GM11168 (cell line): ENCODE measurements around the gene SSTR1.

Experiments
- in situ Hi-C: fragments of 300-500 bp; cut with MboI; formaldehyde crosslinking; loops from one replicate; pipeline ENCODE4 v1.12.0; 2022; ENCODE audit warnings: low sequenced_read_pairs; ENCODE audit not compliant: unreplicated experiment

The SSTR1 gene

DNA sequence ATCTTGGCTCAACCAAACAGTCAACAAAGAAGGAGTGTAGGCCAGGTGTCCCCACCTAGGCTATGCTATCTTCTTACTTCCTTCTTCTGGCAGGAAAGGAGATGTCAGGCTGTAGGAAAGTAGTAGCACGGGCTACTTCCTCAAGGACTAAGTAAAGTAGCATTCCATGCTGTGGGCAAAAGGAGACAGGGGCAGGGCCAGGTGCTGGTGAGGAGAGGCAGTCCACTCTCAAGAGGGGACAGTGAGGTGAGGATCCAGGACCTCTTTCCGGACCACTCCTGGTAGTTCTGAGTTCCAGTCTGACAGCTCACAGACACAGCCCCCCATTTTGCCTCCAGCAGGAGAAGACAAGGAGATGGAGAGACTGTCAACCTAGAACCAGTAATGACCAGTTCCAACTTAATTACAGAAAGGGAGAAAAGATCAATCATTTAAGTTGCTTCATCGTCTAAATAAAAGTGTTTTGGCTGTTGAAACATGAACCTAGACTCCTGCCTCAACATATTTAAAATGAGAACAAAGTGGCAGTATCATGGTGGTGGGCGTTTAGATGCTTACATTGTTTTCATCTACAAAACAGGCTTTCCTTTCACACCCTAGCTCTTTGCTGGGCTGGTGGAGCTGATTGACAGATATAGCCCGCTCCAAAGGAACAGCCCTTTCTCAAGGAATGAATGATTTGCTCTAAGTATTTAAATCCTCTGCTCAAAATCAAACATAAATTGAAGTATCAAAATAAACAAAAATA is 5.1 kb upstream of the SSTR1 start:
- in situ Hi-C loops = no loop called here

DNA sequence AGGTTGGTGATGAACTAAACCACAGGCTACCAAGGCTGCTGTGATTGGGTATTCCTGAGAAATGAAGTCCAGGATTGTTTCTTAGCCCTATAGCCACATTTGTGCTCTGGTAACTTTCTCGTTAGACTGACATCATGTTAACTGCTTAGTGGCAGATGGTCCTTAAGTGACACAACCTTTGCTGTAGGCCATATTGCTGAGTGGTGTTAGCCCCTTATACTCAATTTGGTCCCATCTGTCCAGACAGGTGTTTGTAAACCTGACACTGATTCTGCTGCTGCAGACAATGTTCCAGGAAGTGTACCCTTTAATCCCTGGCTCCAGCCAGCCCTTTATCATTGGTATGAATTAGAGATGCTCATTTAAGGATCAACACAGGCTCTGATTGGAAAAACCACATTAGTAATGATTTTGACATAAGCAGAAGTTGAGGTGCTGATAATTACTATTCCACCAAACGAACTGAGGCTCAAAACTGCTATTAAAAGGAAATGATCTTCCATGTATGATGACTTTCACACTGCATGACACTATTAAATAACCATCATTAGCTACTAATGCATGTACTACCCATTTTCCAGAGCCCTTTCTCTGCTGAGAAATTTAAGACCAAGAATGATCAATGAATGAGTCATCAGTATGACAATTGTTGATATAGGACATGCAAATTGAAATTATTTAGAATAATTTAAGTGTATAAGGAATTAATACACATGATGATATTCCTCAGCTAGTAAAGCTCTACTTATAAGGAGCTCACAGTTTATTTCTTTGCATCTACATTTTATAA is 3.6 kb upstream of the SSTR1 start:
- in situ Hi-C loops = no loop called here

DNA sequence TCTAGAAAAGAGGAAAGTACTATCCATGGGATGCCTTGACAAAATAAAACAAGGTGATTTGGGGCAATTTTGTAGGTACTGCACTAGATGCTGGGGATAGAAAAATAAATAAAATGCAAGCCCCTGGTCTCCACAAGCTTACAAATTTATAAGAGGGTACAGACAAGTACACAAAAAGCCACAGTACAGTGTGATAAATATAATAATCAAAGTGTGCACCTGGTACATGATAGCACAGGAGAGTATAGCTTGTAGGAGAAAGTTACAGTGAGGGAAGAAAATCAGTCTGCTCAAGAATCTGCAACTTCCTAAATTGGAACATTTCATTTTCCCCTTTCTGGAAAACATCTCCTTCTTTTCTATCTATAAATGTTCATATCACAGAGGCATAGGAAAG is 3.0 kb upstream of the SSTR1 start:
- in situ Hi-C loops = no loop called here

DNA sequence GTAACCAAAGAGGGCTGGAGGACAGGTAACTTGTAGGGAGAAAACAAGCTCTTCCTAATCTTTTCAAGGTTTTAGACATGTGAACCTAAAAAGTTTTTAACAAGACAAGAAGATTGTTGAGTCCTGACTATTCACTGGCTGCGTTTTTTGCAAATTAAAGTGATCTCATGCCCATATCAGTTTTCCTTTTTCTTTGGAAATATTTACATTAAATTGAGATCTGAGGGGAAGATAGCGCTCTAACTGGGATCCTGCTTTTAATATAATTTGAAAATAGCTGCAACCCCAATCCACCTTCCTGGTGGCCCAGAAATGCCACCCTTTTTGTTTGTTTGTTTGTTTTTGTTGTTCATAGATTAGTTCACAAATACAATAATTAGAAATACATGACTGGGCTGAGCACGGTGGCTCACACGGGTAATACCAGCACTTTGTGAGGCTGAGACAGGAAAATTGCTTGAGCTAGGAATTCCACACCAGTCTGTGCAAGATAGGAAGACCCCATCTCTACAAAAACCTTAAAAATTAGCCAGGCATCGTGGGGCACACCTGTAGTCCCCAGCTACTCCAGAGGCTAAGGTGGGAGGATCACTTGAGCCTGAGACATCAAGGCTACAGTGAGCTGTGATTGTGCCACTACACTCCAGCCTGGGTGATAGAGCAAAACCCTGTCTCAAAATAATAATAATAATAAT is 2.4 kb upstream of the SSTR1 start:
- in situ Hi-C loops = no loop called here

DNA sequence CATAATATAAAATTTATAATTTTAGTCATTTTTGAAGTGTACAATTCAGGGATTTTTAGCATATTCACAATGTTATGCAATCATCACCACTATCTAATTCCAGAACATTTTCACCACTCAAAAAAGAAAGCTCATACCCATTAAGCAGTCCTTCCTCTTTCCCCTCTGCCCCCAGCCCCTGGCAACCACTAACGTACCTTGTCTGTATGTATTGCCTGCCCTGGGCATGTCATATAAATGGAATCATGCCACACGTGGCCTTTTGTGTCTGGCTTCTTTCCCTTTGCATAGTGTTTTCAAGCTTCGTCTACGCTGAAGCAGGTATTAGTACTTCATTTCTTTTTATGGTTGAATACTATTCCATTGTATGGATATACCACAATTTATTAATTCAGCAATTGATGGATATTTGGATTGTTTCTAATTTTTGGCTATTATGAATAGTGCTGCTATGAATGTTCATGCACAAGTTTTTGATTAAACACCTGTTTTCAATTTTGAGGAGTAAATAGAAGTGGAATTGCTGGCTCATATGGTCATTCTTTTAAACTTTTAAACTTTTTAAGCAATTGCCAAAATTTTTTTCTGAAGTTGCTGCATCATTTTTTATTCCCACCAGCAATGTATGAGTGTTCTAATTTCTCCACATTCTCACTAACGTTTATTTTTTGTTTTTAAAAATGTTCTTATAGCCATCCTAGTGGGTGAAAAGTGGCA is 1.6 kb upstream of the SSTR1 start:
- in situ Hi-C loops = no loop called here

DNA sequence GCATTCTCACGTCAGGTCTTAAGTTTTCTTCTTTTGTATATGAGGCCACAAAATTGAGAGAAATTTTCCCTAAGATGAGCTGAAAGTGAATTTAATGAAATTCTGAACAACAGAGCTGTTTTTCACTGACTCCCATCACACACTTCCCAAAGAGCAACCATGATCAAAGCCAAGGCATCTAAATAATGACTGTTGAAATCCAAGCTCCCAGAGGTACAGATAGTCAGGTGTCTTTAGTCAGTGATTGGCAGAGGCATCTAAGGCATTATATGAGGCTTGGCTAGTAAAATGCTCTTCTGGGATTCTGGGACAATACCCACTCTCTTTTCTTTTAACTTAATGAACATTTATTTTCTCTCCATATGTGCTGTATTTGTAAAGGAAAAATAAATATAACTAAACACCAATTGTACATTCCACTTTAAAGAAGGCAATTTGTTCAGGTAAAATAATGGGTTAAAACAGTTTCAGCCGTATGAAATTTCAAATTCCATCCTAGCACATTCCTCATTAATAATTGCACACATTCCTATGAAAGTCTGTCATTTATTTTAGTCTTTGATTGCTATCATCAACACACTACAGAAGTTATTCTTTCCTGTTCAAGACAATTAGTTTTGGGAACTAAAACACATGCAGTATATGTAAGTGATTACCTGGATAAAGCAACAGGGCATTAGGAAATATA is 871 bp upstream of the SSTR1 start:
- in situ Hi-C loops = no loop called here

DNA sequence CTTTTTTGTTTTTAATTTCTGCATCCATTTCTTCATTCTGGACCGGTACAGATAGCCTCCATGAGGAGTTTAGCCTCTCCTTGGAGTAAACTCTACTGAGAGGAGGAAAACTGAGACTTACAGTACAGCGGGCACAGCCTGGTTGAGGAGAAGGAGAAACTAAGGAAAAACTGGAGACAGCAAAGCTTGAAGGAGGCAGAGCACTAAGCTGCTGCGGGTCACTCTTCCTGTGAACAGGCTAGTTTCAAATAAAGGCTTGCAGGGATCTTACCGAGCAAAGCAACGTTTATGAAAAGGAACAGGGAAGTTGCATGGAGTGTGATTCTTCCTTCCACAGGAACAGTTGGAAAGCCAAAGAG is 348 bp upstream of the SSTR1 start:
- in situ Hi-C loops = no loop called here

DNA sequence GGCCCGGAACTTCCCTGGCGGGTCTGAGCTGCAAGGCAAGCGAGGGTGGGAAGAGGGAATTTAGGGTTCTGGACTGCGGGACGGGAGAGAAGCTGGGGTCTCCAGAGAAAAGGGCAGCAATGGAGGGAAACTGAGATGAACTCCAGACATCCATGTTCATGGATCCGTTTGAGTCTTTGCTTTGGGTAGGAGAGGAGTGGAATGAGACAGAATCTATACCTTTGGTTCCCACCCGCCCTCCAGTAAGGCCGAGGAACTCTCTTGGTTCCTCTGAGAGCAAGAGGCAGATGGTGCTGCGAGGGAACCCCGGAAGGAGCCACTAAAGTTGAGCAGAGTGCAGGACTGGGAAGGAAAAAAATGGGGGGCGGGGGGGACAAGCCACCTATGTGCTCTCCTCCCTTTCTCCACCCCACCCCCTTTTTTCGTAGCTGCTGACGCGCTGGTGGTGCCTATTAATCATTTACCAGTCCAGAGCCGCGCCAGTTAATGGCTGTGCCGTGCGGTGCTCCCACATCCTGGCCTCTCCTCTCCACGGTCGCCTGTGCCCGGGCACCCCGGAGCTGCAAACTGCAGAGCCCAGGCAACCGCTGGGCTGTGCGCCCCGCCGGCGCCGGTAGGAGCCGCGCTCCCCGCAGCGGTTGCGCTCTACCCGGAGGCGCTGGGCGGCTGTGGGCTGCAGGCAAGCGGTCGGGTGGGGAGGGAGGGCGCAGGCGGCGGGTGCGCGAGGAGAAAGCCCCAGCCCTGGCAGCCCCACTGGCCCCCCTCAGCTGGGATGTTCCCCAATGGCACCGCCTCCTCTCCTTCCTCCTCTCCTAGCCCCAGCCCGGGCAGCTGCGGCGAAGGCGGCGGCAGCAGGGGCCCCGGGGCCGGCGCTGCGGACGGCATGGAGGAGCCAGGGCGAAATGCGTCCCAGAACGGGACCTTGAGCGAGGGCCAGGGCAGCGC is 1.2 kb downstream of the SSTR1 start:
- in situ Hi-C loops = no loop called here

DNA sequence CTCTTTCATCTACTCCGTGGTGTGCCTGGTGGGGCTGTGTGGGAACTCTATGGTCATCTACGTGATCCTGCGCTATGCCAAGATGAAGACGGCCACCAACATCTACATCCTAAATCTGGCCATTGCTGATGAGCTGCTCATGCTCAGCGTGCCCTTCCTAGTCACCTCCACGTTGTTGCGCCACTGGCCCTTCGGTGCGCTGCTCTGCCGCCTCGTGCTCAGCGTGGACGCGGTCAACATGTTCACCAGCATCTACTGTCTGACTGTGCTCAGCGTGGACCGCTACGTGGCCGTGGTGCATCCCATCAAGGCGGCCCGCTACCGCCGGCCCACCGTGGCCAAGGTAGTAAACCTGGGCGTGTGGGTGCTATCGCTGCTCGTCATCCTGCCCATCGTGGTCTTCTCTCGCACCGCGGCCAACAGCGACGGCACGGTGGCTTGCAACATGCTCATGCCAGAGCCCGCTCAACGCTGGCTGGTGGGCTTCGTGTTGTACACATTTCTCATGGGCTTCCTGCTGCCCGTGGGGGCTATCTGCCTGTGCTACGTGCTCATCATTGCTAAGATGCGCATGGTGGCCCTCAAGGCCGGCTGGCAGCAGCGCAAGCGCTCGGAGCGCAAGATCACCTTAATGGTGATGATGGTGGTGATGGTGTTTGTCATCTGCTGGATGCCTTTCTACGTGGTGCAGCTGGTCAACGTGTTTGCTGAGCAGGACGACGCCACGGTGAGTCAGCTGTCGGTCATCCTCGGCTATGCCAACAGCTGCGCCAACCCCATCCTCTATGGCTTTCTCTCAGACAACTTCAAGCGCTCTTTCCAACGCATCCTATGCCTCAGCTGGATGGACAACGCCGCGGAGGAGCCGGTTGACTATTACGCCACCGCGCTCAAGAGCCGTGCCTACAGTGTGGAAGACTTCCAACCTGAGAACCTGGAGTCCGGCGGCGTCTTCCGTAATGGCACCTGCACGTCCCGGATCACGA is 2.2 kb downstream of the SSTR1 start:
- in situ Hi-C loops = no loop called here

DNA sequence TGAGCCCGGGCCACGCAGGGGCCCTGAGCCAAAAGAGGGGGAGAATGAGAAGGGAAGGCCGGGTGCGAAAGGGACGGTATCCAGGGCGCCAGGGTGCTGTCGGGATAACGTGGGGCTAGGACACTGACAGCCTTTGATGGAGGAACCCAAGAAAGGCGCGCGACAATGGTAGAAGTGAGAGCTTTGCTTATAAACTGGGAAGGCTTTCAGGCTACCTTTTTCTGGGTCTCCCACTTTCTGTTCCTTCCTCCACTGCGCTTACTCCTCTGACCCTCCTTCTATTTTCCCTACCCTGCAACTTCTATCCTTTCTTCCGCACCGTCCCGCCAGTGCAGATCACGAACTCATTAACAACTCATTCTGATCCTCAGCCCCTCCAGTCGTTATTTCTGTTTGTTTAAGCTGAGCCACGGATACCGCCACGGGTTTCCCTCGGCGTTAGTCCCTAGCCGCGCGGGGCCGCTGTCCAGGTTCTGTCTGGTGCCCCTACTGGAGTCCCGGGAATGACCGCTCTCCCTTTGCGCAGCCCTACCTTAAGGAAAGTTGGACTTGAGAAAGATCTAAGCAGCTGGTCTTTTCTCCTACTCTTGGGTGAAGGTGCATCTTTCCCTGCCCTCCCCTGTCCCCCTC is 3.0 kb downstream of the SSTR1 start:
- in situ Hi-C loops = no loop called here

DNA sequence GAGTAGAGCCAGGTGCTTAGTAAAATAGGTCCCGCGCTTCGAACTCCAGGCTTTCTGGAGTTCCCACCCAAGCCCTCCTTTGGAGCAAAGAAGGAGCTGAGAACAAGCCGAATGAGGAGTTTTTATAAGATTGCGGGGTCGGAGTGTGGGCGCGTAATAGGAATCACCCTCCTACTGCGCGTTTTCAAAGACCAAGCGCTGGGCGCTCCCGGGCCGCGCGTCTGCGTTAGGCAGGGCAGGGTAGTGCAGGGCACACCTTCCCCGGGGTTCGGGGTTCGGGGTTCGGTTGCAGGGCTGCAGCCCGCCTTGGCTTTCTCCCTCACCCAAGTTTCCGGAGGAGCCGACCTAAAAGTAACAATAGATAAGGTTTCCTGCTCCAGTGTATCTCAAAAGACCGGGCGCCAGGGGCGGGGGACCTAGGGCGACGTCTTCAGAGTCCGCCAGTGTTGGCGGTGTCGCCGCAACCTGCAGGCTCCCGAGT is 3.6 kb downstream of the SSTR1 start:
- in situ Hi-C loops = no loop called here

DNA sequence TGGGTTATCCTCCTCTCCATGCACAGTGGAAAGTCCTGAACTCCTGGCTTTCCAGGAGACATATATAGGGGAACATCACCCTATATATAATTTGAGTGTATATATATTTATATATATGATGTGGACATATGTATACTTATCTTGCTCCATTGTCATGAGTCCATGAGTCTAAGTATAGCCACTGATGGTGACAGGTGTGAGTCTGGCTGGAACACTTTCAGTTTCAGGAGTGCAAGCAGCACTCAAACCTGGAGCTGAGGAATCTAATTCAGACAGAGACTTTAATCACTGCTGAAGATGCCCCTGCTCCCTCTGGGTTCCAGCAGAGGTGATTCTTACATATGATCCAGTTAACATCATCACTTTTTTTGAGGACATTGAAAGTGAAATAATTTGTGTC is 4.4 kb downstream of the SSTR1 start:
- in situ Hi-C loops = no loop called here

DNA sequence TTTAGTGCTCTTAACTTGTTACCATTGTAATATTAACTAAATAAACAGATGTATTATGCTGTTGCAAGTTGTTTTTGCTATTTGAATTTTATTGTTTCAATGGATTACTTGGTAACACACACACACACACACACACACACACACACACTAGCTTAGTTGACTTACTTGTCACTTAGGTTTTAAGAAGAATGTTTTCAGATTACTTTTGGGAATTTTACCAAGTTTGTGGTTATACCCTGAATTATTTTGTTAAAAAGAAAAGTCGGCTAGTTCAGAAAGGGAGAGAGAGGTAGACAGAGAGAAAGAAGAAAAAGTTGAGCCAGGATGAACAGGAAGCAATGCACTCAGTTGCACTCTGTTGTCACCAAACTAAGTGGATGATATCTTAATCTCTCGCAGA is 5.3 kb downstream of the SSTR1 start:
- in situ Hi-C loops = no loop called here

DNA sequence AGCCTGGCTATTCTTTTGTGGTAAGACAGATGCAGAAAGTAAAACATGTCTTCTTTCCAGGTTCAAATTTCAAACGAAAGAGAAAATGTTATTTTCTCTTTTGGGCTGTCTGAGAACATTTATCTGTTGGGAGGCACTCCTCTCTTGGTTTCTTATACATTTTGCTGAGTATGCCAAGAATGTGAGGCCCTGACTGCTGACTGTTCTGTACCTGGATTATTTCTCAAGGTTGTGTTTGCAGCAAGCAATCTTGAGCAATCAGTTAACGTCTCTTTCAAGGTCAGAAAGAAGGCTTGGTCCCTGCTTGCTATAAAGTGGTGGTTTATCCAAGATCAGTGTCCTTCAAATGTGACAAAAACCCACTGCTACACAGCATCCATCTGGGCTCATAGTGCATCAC is 9.8 kb downstream of the SSTR1 start:
- in situ Hi-C loops = no loop called here

DNA sequence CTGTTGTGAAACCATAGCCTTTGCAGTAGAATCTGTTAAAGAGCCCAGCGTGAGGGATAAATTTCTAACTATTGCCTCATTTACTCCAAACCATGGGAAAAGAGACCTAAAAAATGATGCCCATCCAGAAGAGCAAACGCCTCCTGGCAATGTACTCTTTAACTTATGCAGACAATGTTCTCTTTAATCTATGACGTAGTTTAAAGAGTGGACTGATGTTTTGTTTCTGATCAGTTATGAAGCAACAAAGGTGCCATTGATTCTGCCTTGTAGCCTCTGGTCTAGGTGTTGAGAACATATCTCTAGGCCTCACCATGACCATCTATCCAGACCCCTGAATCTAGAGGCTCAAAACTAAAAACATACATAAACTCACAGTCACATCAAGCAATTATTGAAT is 13.4 kb downstream of the SSTR1 start:
- in situ Hi-C loops = no loop called here

DNA sequence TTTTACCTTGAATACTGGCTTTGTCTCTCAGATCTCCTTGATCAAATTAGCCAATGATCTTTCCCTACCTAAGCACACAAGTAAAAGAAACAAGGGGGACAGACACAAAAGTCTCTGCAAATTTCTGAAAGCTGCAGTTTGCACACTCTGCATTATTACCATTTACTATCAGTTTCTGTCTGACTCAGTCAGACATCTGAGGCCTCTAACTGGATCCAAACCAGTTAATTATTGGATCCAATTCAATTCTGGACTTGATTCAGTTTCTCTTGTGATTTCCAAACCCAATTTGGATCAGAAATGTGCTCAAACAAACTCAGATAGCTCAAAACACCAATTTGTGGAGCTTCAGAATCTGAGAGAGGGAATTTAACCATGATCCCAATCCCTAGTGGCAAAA is 16.6 kb downstream of the SSTR1 start:
- in situ Hi-C loops = no loop called here

DNA sequence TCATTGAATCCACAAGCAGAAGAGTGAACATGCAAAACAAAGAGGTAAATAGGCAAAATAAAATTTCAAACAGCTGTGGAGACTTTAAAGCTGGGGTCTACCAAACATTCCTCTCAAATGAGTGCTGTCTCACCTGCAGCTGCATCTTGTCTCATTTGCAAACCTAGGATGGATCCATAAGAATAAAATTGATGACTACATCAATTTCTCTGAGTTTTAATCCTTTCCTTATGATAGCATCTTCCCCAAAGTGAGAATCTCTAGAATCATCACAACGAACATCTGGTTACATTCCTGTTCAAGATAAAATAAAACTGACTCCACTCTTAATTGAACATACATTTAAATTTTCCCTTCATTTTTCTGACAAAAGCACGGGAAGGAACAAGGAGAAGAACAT is 18.2 kb downstream of the SSTR1 start:
- in situ Hi-C loops = no loop called here
